GM10248 (cell line): Measurements from ENCODE around the gene CST4.
A peak's percentile ranks its signal among the peaks of the same experiment; 100 is the strongest.

Source experiments
- CTCF ChIA-PET: fragments of 300-600 bp; sonication (Branson Sonifier 250); formaldehyde crosslinking; extraction: SDS; loops from one replicate; lab custom pipeline; 2021; ENCODE audit warnings: antibody characterized with exemption; lab: Yijun Ruan, JAX
- POLR2A ChIA-PET: fragments of 350-650 bp; sonication (Branson Sonifier 250); formaldehyde crosslinking; extraction: SDS; loops from one replicate; lab custom pipeline; 2020; ENCODE audit warnings: antibody characterized with exemption; lab: Yijun Ruan, JAX
- DNase-seq: peaks from one replicate; pipeline ENCODE4 v3.0.0; 2012; ENCODE audit errors: extremely low spot score
- CTCF ChIP-seq: IDR thresholded peaks from 2 replicates; pipeline ENCODE4 v1.5.1; 2012; ENCODE audit warnings: mild to moderate bottlenecking, low read depth; ENCODE audit errors: extremely low read depth, missing control alignments, control extremely low read depth

The CST4 gene

GRCh38 chr20:23671479-23671878 lies 17.4 kb downstream of the CST4 start:
- CTCF ChIA-PET: interaction anchor here (1.4 to 1.5 kb wide), 2 partner anchors 8 to 1109 kb away, joined by 3 to 5 read pairs; no protein-coding TSS in a partner anchor
- TF ChIP-seq CTCF: no peak
- POLR2A ChIA-PET: no interaction called here
- DNase-seq: no peak

- POLR2A ChIA-PET: no interaction called here
- no peak for DNase-seq
- no peak for TF ChIP-seq CTCF
- CTCF ChIA-PET: interaction anchor here (1.5 kb wide), 1 partner anchor 1110 kb away, joined by 3 read pairs; no protein-coding TSS in a partner anchor
These were observed 18.5 kb downstream of the CST4 start for GRCh38 chr20:23670361-23670760.

- ChIA-PET CTCF (no interaction called here), POLR2A (no interaction called here)
- no peak for DNase-seq
- TF ChIP-seq CTCF: no peak
These were observed 19.0 kb downstream of the CST4 start for GRCh38 chr20:23669866-23670265.

GRCh38 chr20:23669327-23669726 lies 19.5 kb downstream of the CST4 start:
- no peak for TF ChIP-seq CTCF
- DNase-seq: no peak
- CTCF ChIA-PET: interaction anchor here (0.9 to 1.5 kb wide), 5 partner anchors 10 to 327 kb away, joined by 3 to 5 read pairs (median 5); no protein-coding TSS in a partner anchor
- POLR2A ChIA-PET: no interaction called here

- peak; percentile 75 for TF ChIP-seq CTCF
- ChIA-PET POLR2A (no interaction called here), CTCF (interaction anchor here (0.6 to 1.6 kb wide), 12 partner anchors 10 to 331 kb away, joined by 3 to 5 read pairs (median 4); no protein-coding TSS in a partner anchor)
- DNase-seq: peak; percentile 67
These were observed 20.3 kb downstream of the CST4 start for GRCh38 chr20:23668477-23668951.

- CTCF ChIA-PET: interaction anchor here (0.6 to 1.6 kb wide), 9 partner anchors 9 to 332 kb away, joined by 3 to 5 read pairs (median 4); no protein-coding TSS in a partner anchor
- TF ChIP-seq CTCF: no peak
- DNase-seq: no peak
- POLR2A ChIA-PET: no interaction called here
These were observed 21.2 kb downstream of the CST4 start for GRCh38 chr20:23667666-23668065.
